Measurements from ENCODE around the gene GPS2. TPM values are rescaled to one million over a fixed set of nuclear protein-coding genes. Genes with fewer than 3 reads are reported as not detected.

Gene GPS2
- total and polyA plus RNA-seq, 12 donors: 49.1 to 105 (median 58.8) TPM

DNA sequence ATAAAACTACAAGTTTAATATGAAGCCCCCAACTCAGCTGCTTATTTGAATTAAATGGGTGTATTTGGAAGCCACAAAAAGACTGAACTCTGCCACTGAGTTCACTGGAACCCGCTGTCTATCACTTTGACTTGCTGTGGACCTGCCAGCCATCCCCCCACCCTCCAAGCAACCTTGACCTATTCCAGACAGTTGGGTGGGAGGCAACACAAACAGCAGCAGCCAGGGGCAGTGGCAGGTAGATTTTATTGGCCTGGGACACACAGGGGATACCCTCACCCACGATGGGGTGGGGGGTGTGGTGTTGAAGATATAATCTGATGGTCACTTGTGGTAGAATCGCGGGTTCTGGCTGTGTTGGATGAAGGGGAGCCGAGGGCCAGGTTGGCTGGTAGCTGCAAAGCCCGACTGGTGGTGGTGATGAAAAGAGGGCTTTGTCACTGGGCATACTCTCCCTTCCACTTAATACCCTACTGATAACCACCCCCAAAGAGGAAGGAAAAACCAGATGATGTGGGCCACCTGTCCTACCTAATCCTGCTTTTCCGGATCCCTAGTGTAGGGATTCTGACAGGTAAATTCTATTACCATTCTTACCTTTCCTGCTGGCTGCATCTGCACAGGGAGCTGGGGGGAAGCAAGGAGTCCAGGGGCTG lies 2.6 kb downstream of the GPS2 start:
- H3K27ac ChIP-seq: no peak overlapping the region
- peaks cover 0 to 68% (median 50%) of the 10 kb centered on the region in 9 donors for H3K36me3 ChIP-seq
- no peak overlapping the region for H3K4me3 ChIP-seq
- intact Hi-C loops (cut with DNase I): no loop called here
- H3K27me3 ChIP-seq: no peaks in the 10 kb centered on the region
- H3K4me1 ChIP-seq: peaks cover 12 to 72% (median 55%) of the 10 kb centered on the region in 9 donors
- 75 to 77% methylated on average over 7 of the region's 7 CpGs for WGBS, 2 donors
- TF ChIP-seq, protein P1, sequence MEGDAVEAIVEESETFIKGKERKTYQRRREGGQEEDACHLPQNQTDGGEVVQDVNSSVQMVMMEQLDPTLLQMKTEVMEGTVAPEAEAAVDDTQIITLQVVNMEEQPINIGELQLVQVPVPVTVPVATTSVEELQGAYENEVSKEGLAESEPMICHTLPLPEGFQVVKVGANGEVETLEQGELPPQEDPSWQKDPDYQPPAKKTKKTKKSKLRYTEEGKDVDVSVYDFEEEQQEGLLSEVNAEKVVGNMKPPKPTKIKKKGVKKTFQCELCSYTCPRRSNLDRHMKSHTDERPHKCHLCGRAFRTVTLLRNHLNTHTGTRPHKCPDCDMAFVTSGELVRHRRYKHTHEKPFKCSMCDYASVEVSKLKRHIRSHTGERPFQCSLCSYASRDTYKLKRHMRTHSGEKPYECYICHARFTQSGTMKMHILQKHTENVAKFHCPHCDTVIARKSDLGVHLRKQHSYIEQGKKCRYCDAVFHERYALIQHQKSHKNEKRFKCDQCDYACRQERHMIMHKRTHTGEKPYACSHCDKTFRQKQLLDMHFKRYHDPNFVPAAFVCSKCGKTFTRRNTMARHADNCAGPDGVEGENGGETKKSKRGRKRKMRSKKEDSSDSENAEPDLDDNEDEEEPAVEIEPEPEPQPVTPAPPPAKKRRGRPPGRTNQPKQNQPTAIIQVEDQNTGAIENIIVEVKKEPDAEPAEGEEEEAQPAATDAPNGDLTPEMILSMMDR (IDR thresholded peaks at IDR 0.05): no peak
- ATAC-seq (no peak), DNase-seq (no peak)
- H3K9me3 ChIP-seq: no peaks in the 10 kb centered on the region

DNA sequence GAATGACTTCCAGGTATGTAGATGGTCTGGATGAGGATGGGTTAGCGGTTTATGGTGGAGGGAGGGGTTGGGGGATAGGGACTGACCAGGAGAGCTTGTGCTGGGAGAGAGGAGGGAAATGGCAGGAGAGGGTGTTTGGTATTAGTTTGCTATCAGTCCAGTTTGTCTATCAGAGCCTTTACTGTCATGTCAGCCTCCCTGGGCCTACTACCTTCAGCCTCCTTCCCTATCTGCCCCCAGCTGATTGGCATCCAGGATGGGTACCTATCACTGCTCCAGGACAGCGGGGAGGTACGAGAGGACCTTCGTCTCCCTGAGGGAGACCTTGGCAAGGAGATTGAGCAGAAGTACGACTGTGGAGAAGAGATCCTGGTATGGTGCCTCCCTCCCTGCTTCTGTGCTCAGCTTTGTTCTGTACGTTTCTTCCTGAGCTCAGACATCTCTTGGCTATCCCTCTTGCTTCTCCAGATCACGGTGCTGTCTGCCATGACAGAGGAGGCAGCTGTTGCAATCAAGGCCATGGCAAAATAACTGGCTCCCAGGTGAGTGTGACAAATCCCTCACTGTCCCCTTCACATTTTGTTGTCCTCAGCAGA lies 4.0 kb downstream of the GPS2 start:
- H3K27me3 ChIP-seq: no peaks in the 10 kb centered on the region
- TF ChIP-seq, protein P1 (IDR thresholded peaks at IDR 0.05): no peak
- 76 to 89% methylated on average over 7 of the region's 7 CpGs for WGBS, 2 donors
- H3K9me3 ChIP-seq: no peaks in the 10 kb centered on the region
- H3K36me3 ChIP-seq: peaks cover 0 to 55% (median 44%) of the 10 kb centered on the region in 9 donors
- no peak for DNase-seq
- H3K27ac ChIP-seq: no peak overlapping the region
- no peak overlapping the region for H3K4me3 ChIP-seq
- no peak for ATAC-seq
- intact Hi-C loops (cut with DNase I): no loop called here
- peaks cover 12 to 76% (median 59%) of the 10 kb centered on the region in 9 donors for H3K4me1 ChIP-seq

DNA sequence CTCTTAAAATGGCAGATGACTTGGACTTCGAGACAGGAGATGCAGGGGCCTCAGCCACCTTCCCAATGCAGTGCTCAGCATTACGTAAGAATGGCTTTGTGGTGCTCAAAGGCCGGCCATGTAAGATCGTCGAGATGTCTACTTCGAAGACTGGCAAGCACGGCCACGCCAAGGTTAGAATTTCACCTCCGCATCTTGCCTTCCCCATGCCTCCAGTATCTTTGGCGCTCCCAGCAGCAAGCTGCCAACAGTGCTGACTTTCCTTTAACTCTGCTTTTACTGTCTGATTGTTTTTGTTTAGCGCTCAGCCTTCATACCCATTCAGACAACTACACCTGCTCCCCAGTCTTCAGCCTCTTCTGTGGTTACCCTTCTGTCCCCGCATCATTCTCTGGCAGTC lies 5.5 kb downstream of the GPS2 start:
- H3K27ac ChIP-seq: peak overlapping the region in 7 of 10 donors; percentile 87 to 100 (median 96)
- no peaks in the 10 kb centered on the region for H3K27me3 ChIP-seq
- H3K36me3 ChIP-seq: peaks cover 0 to 50% (median 44%) of the 10 kb centered on the region in 9 donors
- no peak for DNase-seq
- 86 to 89% methylated on average over 12 of the region's 12 CpGs for WGBS, 2 donors
- peaks cover 12 to 67% (median 52%) of the 10 kb centered on the region in 9 donors for H3K4me1 ChIP-seq
- intact Hi-C loops (cut with DNase I): loop anchor here in 4 of 10 donors (5.0 to 10.0 kb wide), 5 partner anchors 47 to 265 kb away; partner anchors contain the start of genes CLDN7 (in 1 of the 4), GABARAP (in 1 of the 4), SLC16A11 (in 1 of the 4) and TMEM256 (in 1 of the 4)
- peak overlapping the region in 6 of 10 donors; percentile 76 to 98 (median 94) for H3K4me3 ChIP-seq
- H3K9me3 ChIP-seq: no peaks in the 10 kb centered on the region
- ATAC-seq: no peak
- TF ChIP-seq, protein P1 (IDR thresholded peaks at IDR 0.05): no peak

GRCh38 chr17:7308625-7309433 lies 6.3 kb downstream of the GPS2 start:
- Histone ChIP-seq H3K9me3 (no peaks in the 10 kb centered on the region), H3K27ac (peak overlapping the region in 9 of 10 donors; percentile 87 to 100 (median 99)), H3K4me1 (peaks cover 7 to 59% (median 44%) of the 10 kb centered on the region in 9 donors), H3K36me3 (peaks cover 0 to 47% (median 41%) of the 10 kb centered on the region in 9 donors), H3K27me3 (no peaks in the 10 kb centered on the region), H3K4me3 (peak overlapping the region; percentile 76 to 98 (median 91))
- ATAC-seq (peak in 4 of 8 donors; percentile 12 to 25 (median 22)), DNase-seq (peak in 1 of 2 donors; percentile 86)
- WGBS, 2 donors: 2 to 4% methylated on average over 14 of the region's 14 CpGs
- intact Hi-C loops (cut with DNase I): loop anchor here in 4 of 10 donors (5.0 to 10.0 kb wide), 5 partner anchors 47 to 264 kb away; partner anchors contain the start of genes CLDN7 (in 1 of the 4), GABARAP (in 1 of the 4), SLC16A11 (in 1 of the 4) and TMEM256 (in 1 of the 4)
- TF ChIP-seq, protein P1 (IDR thresholded peaks at IDR 0.05): no peak

Data from heart right ventricle (tissue), 16 donors.